Duodenal mucosa (tissue), 2 donors: ENCODE results near the gene SHCBP1L.

Experiments
- H3K27ac ChIP-seq: one replicate; pipeline ENCODE4 v1.7.0; 2013; ENCODE audit warnings: low read depth, low read length
- H3K27me3 ChIP-seq, 2 donors: one replicate each; pipeline ENCODE4 v1.7.0; 2013; ENCODE audit warnings: low read length in 2 of 2, control low read depth in 1 of 2; ENCODE audit not compliant: insufficient read depth in 2 of 2, control insufficient read depth in 1 of 2
- H3K36me3 ChIP-seq, 2 donors: one replicate each; pipeline ENCODE4 v1.7.0; 2013; ENCODE audit warnings: low read length in 2 of 2, control low read depth in 1 of 2; ENCODE audit not compliant: insufficient read depth in 2 of 2, control insufficient read depth in 1 of 2
- H3K4me1 ChIP-seq, 2 donors: one replicate each; pipeline ENCODE4 v1.7.0; 2013; ENCODE audit warnings: low read length in 2 of 2, control low read depth in 1 of 2; ENCODE audit not compliant: insufficient read depth in 2 of 2, control insufficient read depth in 1 of 2
- H3K4me3 ChIP-seq, 2 donors: one replicate each; pipeline ENCODE4 v1.7.0; 2013; ENCODE audit warnings: low read length in 2 of 2, low read depth in 1 of 2
- H3K9ac ChIP-seq, 2 donors: one replicate each; pipeline ENCODE4 v1.7.0; 2013; ENCODE audit warnings: low read length in 2 of 2, low read depth in 1 of 2
- H3K9me3 ChIP-seq, 2 donors: one replicate each; pipeline ENCODE4 v1.7.0; 2013; ENCODE audit warnings: low read length in 2 of 2, control low read depth in 1 of 2; ENCODE audit not compliant: control insufficient read depth in 1 of 2

Gene SHCBP1L

DNA sequence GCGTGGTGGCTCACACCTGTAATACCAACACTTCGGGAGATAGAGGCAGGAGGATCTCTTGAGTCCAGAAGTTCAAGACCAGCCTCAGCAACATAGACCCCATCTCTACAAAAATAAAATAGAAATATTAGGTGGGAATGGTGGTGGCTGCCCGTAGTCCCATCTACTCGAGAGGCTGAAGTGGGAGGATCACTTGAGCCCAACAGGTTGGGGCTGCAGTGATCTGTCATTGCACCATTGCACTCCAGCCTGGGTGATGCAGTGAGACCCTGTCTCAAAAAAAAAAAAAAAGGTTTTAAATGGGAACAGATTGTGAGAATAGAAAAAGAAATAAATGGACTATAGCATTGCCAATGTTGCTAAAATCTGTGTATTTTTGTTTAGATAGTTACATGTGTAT, 102.6 kb downstream of the SHCBP1L start:
- Histone ChIP-seq H3K27me3 (no peaks in the 10 kb centered on the region), H3K9me3 (no peaks in the 10 kb centered on the region), H3K27ac (no peak overlapping the region), H3K36me3 (peaks cover 44 to 90% of the 10 kb centered on the region in 2 donors), H3K9ac (no peak overlapping the region), H3K4me1 (no peaks in the 10 kb centered on the region), H3K4me3 (no peak overlapping the region)
